Karpas-422 (cell line): ENCODE results near the gene TEX35. TPM values are rescaled to one million over a fixed set of nuclear protein-coding genes. Genes with fewer than 3 reads are reported as not detected.
A peak's percentile ranks its signal among the peaks of the same experiment; 100 is the strongest.

ENCODE experiments used
- DNase-seq: peaks from one replicate; pipeline ENCODE4 v3.0.0-alpha.2; 2015
- H2AFZ ChIP-seq: fragments of 200-600 bp; sonication (generic); 2 replicates; pipeline ENCODE4 v1.6.1; 2014; ENCODE audit warnings: antibody characterized with exemption, low read length, mixed read lengths
- H3K27ac ChIP-seq: fragments of 200-600 bp; sonication (generic); 2 replicates; pipeline ENCODE4 v1.5.1; 2014; ENCODE audit warnings: mild to moderate bottlenecking, low read length, moderate library complexity
- H3K27me3 ChIP-seq: fragments of 200-600 bp; sonication (generic); 2 replicates; pipeline ENCODE4 v1.6.1; 2014; ENCODE audit warnings: low read length, mixed read lengths
- H3K36me3 ChIP-seq: fragments of 200-600 bp; sonication (generic); 2 replicates; pipeline ENCODE4 v1.6.1; 2014; ENCODE audit warnings: low read length, mixed read lengths; ENCODE audit not compliant: insufficient read depth
- H3K4me1 ChIP-seq: fragments of 200-600 bp; sonication (generic); 2 replicates; pipeline ENCODE4 v1.6.1; 2014; ENCODE audit warnings: mild to moderate bottlenecking, low read length, mixed read lengths
- H3K4me2 ChIP-seq: fragments of 200-600 bp; sonication (generic); 2 replicates; pipeline ENCODE4 v1.6.1; 2014; ENCODE audit warnings: low read length, low read depth, mild to moderate bottlenecking; ENCODE audit not compliant: poor library complexity, severe bottlenecking
- H3K4me3 ChIP-seq: fragments of 200-600 bp; sonication (generic); 2 replicates; pipeline ENCODE4 v1.5.1; 2014; ENCODE audit warnings: mild to moderate bottlenecking, antibody characterized with exemption, low read length, mixed read lengths
- H3K79me2 ChIP-seq: fragments of 200-600 bp; sonication (generic); 2 replicates; pipeline ENCODE4 v1.6.1; 2014; ENCODE audit warnings: mild to moderate bottlenecking, low read length, mixed read lengths
- H3K9ac ChIP-seq: fragments of 200-600 bp; sonication (generic); 2 replicates; pipeline ENCODE4 v1.6.0; 2014; ENCODE audit warnings: low read length
- H3K9me2 ChIP-seq: fragments of 200-600 bp; sonication (generic), shearing (Covaris generic); replicated peaks from 2 replicates; pipeline ENCODE4 v1.6.0; 2014; ENCODE audit warnings: mild to moderate bottlenecking, low read length, moderate library complexity; ENCODE audit not compliant: insufficient read depth
- H3K9me3 ChIP-seq: fragments of 300-700, 200-600 bp; sonication (generic); 2 replicates; pipeline ENCODE4 v1.6.1; 2014; ENCODE audit warnings: low read length, mixed read lengths
- H4K20me1 ChIP-seq: fragments of 200-600 bp; sonication (generic); 2 replicates; pipeline ENCODE4 v1.6.1; 2014; ENCODE audit warnings: mild to moderate bottlenecking, antibody characterized with exemption, low read length, low read depth; ENCODE audit not compliant: insufficient read depth
- total RNA-seq: library from RNA; depleted of rRNA; stranded (reverse); fragments of >200 nt; shearing (Covaris generic); gene quantifications from 2 replicates; pipeline ENCODE4 v1.2.3, GENCODE V29; 2014; ENCODE audit warnings: low replicate concordance

Gene TEX35
- total RNA-seq, 1 experiment from 2014 or later, result 0.26 TPM

DNA sequence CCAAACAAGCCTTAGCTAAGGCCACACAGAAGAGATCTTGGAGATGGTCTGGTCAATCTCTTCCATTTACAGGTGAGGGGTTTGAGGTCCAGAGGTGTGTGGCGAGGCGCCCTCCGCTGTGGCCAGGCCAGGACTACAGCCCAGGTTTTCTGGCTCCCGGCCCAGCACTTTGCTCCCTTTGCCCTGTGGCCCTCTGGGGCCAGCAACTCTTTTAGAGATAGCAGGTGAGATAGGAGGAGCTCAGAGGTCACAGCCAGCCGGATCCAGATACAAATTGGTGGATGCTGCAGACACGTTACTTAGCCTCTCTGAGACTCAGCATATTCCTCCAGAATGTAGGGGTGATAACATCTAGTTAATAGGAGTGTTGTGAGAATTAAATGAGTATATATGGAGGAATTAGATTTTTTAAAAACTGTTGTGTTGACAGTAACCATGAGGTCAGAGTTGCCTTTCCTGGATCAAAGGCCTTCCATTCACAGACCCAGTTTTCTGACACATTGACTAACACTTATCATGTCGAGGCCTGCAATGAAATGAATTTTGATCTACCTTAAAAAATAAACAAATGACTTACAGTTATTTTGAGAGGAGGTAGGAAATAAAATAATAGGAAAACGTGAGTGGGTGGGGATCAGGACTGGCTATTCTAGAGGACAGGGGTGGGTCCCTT, 16.6 kb downstream of the TEX35 start:
- no peaks in the 10 kb centered on the region for H3K9me2 ChIP-seq
- H3K4me2 ChIP-seq, result no peak overlapping the region
- H3K4me1 ChIP-seq, result peaks cover 9% of the 10 kb centered on the region
- H3K27me3 ChIP-seq, result no peaks in the 10 kb centered on the region
- H3K36me3 ChIP-seq, result no peaks in the 10 kb centered on the region
- H3K9ac ChIP-seq, result no peak overlapping the region
- no peaks in the 10 kb centered on the region for H3K9me3 ChIP-seq
- H3K79me2 ChIP-seq, result no peaks in the 10 kb centered on the region
- H3K4me3 ChIP-seq, result no peak overlapping the region
- H4K20me1 ChIP-seq, result no peaks in the 10 kb centered on the region
- H2AFZ ChIP-seq, result no peak overlapping the region
- DNase-seq, result no peak
- H3K27ac ChIP-seq, result no peak overlapping the region

DNA sequence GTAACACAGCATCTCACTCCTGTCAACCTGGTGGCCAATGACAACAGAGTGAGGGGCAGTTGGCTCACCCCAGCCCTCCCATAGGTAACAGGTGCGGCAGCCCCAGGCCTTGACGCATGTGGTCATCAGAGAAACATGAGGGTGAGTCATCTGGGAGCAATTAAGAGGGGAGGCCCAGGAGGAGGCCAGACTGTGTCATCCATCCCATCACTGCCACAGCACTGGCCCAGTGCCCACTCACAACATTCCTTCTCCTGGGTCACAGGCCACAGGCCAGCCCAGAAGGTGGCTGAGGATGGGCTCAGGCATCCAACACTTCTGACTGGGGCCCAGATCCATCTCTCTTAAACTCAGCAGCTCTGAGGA, 17.1 kb downstream of the TEX35 start:
- H3K79me2 ChIP-seq, result no peaks in the 10 kb centered on the region
- H3K4me3 ChIP-seq, result no peak overlapping the region
- no peaks in the 10 kb centered on the region for H4K20me1 ChIP-seq
- no peak overlapping the region for H3K27ac ChIP-seq
- DNase-seq, result no peak
- H3K27me3 ChIP-seq, result no peaks in the 10 kb centered on the region
- no peak overlapping the region for H3K4me2 ChIP-seq
- no peak overlapping the region for H3K9ac ChIP-seq
- no peaks in the 10 kb centered on the region for H3K36me3 ChIP-seq
- no peaks in the 10 kb centered on the region for H3K9me2 ChIP-seq
- no peaks in the 10 kb centered on the region for H3K9me3 ChIP-seq
- H3K4me1 ChIP-seq, result peaks cover 9% of the 10 kb centered on the region
- H2AFZ ChIP-seq, result no peak overlapping the region

DNA sequence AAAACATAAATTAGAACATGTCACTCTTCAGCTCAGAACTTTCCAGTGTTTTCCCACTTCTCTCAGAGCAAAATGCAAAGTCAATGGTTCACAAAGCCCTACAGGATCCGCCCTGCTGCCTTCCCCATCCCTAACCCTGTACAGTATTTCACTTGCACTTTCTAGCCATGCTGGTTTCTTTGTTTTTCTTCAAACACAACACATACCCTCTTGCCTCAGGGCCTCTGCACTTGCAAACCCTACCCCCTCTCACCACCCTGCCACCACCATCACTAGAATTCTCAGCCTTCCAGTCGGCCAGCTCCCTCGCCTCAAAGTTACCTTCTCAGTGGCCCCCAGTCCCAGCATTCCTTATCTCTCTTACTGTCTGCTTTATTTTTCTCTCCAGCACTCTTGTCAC, 17.6 kb downstream of the TEX35 start:
- H3K9me2 ChIP-seq, result no peaks in the 10 kb centered on the region
- no peak overlapping the region for H3K4me3 ChIP-seq
- H2AFZ ChIP-seq, result no peak overlapping the region
- no peak overlapping the region for H3K9ac ChIP-seq
- no peak overlapping the region for H3K4me2 ChIP-seq
- no peaks in the 10 kb centered on the region for H3K79me2 ChIP-seq
- no peak for DNase-seq
- H3K27me3 ChIP-seq, result no peaks in the 10 kb centered on the region
- peaks cover 9% of the 10 kb centered on the region for H3K4me1 ChIP-seq
- H4K20me1 ChIP-seq, result no peaks in the 10 kb centered on the region
- H3K27ac ChIP-seq, result no peak overlapping the region
- H3K9me3 ChIP-seq, result no peaks in the 10 kb centered on the region
- no peaks in the 10 kb centered on the region for H3K36me3 ChIP-seq

GRCh38 chr1:178531887-178532286, 19.0 kb downstream of the TEX35 start:
- Histone ChIP-seq H3K79me2 (no peaks in the 10 kb centered on the region), H3K4me2 (peak overlapping the region; percentile 61), H3K9me2 (no peaks in the 10 kb centered on the region), H2AFZ (0 out of 2 replicates have a peak overlapping the region, but pooled peaks have one; percentile 92), H4K20me1 (no peaks in the 10 kb centered on the region), H3K9ac (no peak overlapping the region), H3K27me3 (no peaks in the 10 kb centered on the region), H3K4me1 (peaks cover 9% of the 10 kb centered on the region), H3K36me3 (no peaks in the 10 kb centered on the region), H3K9me3 (no peaks in the 10 kb centered on the region), H3K4me3 (no peak overlapping the region), H3K27ac (no peak overlapping the region)
- DNase-seq, result no peak

DNA sequence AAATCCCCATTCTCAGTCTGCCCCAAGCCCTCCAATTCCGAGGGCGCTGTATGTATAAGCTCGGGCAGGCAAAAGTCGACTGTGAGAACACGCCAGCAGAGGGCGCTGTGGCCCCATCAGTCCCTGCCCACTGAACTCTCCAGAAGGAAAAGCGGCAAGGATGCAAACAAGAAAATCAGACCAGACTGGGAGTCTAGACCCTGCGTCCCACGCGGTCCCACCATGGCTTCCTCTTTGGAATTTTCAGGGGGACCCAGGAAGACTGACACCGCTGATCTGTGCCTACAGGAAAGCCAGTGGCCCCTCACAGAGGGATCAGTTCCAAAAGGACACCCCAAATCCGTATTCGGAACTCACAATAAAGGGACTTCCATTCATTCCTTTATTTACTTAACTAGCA, 19.5 kb downstream of the TEX35 start:
- Histone ChIP-seq H3K4me2 (peak overlapping the region; percentile 61), H3K27me3 (no peaks in the 10 kb centered on the region), H3K9me3 (no peaks in the 10 kb centered on the region), H3K79me2 (no peaks in the 10 kb centered on the region), H3K4me3 (peak overlapping the region; percentile 16; the same call in 1 of the 2 replicates), H3K36me3 (no peaks in the 10 kb centered on the region), H3K9ac (peak overlapping the region; percentile 52), H2AFZ (peak overlapping the region; percentile 92), H3K27ac (no peak overlapping the region), H4K20me1 (no peaks in the 10 kb centered on the region), H3K4me1 (peaks cover 9% of the 10 kb centered on the region), H3K9me2 (no peaks in the 10 kb centered on the region)
- peak; percentile 93 for DNase-seq

GRCh38 chr1:178533121-178533946, 20.4 kb downstream of the TEX35 start:
- no peaks in the 10 kb centered on the region for H3K36me3 ChIP-seq
- DNase-seq, result no peak
- no peaks in the 10 kb centered on the region for H3K79me2 ChIP-seq
- no peak overlapping the region for H3K4me3 ChIP-seq
- no peaks in the 10 kb centered on the region for H4K20me1 ChIP-seq
- H3K9me2 ChIP-seq, result no peaks in the 10 kb centered on the region
- H3K4me1 ChIP-seq, result peaks cover 9% of the 10 kb centered on the region
- H2AFZ ChIP-seq, result no peak overlapping the region
- no peak overlapping the region for H3K4me2 ChIP-seq
- H3K27me3 ChIP-seq, result no peaks in the 10 kb centered on the region
- H3K27ac ChIP-seq, result no peak overlapping the region
- no peaks in the 10 kb centered on the region for H3K9me3 ChIP-seq
- H3K9ac ChIP-seq, result no peak overlapping the region

GRCh38 chr1:178534137-178534868, 21.4 kb downstream of the TEX35 start:
- Histone ChIP-seq H3K27me3 (no peaks in the 10 kb centered on the region), H3K4me1 (peaks cover 13% of the 10 kb centered on the region), H2AFZ (no peak overlapping the region), H3K9me3 (no peaks in the 10 kb centered on the region), H3K4me3 (no peak overlapping the region), H4K20me1 (no peaks in the 10 kb centered on the region), H3K9ac (no peak overlapping the region), H3K79me2 (no peaks in the 10 kb centered on the region), H3K9me2 (no peaks in the 10 kb centered on the region), H3K4me2 (no peak overlapping the region), H3K36me3 (no peaks in the 10 kb centered on the region), H3K27ac (no peak overlapping the region)
- DNase-seq, result no peak

- Histone ChIP-seq H3K9me3 (no peaks in the 10 kb centered on the region), H4K20me1 (no peaks in the 10 kb centered on the region), H3K79me2 (no peaks in the 10 kb centered on the region), H3K9me2 (no peaks in the 10 kb centered on the region), H3K4me3 (no peak overlapping the region), H3K27ac (no peak overlapping the region), H3K27me3 (no peaks in the 10 kb centered on the region), H2AFZ (no peak overlapping the region), H3K9ac (no peak overlapping the region), H3K4me2 (no peak overlapping the region), H3K36me3 (no peaks in the 10 kb centered on the region), H3K4me1 (peaks cover 33% of the 10 kb centered on the region)
- no peak for DNase-seq
Measured at GRCh38 chr1:178536329-178536728, 23.4 kb downstream of the TEX35 start.
